Type B pancreatic cell (in vitro differentiated cells): ENCODE results near the gene SH2B2. TPM values are rescaled to one million over a fixed set of nuclear protein-coding genes. Genes with fewer than 3 reads are reported as not detected.
"Not testable (repeated sequence)": the region's sequence is repeated elsewhere in the genome, so short reads cannot be mapped to it uniquely, and the experiment has no call there.

Experiments
- DNase-seq: peaks from one replicate; pipeline ENCODE4 v3.0.0; 2021; ENCODE audit warnings: mixed read lengths; ENCODE audit not compliant: unreplicated experiment; ENCODE audit errors: extremely low spot score
- H3K27ac Mint-ChIP-seq: 2 replicates; pipeline ENCODE4 v1.8.0; 2021; ENCODE audit warnings: mild to moderate bottlenecking, mixed read lengths
- H3K27me3 Mint-ChIP-seq: 2 replicates; pipeline ENCODE4 v1.8.0; 2021; ENCODE audit warnings: mixed read lengths
- H3K36me3 Mint-ChIP-seq: 2 replicates; pipeline ENCODE4 v1.8.0; 2021; ENCODE audit warnings: mixed read lengths
- H3K4me1 Mint-ChIP-seq: one replicate; pipeline ENCODE4 v1.8.0; 2021; ENCODE audit warnings: mixed read lengths; ENCODE audit not compliant: unreplicated experiment
- H3K4me3 Mint-ChIP-seq: 2 replicates; pipeline ENCODE4 v1.8.0; 2021; ENCODE audit warnings: mild to moderate bottlenecking, mixed read lengths
- H3K9me3 Mint-ChIP-seq: 2 replicates; pipeline ENCODE4 v1.8.0; 2021; ENCODE audit warnings: mixed read lengths
- CTCF ChIP-seq: fragments of 200-600 bp; sonication (generic); conservative IDR thresholded peaks from 2 replicates; pipeline ENCODE4 v1.5.0; 2021; ENCODE audit warnings: antibody characterized with exemption, mild to moderate bottlenecking
- total RNA-seq: library from RNA; stranded (reverse); gene quantifications from 2 replicates; pipeline ENCODE4 v1.2.1, GENCODE V29; 2021; ENCODE audit warnings: low replicate concordance

SH2B2 gene
- total RNA-seq, 1 donor from 2014 or later: 9.5 TPM

DNA sequence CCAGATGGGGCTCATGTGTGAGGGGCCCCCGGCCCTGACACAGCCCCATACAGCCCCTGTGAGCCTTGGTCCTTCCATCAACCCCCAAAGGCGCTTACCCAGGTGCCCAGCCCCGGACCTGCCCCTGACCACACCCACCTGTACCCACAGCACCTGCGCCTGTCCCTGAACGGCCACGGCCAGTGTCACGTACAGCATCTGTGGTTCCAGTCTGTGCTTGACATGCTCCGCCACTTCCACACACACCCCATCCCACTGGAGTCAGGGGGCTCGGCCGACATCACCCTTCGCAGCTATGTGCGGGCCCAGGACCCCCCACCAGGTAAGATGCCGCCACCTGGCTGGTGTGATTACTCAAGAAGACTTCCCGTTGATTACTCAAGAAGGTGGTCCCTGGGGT is 33.5 kb downstream of the SH2B2 start:
- DNase-seq: no peak
- Mint-ChIP-seq H3K27ac (no peak overlapping the region), H3K4me3 (no peak overlapping the region), H3K27me3 (peaks cover 4% of the 10 kb centered on the region), H3K36me3 (no peaks in the 10 kb centered on the region), H3K9me3 (no peaks in the 10 kb centered on the region), H3K4me1 (no peaks in the 10 kb centered on the region)
- TF ChIP-seq CTCF: no peak

- no peaks in the 10 kb centered on the region for H3K36me3 Mint-ChIP-seq
- TF ChIP-seq CTCF: no peak
Measured at GRCh38 chr7:102320601-102321350, 34.1 kb downstream of the SH2B2 start.

DNA sequence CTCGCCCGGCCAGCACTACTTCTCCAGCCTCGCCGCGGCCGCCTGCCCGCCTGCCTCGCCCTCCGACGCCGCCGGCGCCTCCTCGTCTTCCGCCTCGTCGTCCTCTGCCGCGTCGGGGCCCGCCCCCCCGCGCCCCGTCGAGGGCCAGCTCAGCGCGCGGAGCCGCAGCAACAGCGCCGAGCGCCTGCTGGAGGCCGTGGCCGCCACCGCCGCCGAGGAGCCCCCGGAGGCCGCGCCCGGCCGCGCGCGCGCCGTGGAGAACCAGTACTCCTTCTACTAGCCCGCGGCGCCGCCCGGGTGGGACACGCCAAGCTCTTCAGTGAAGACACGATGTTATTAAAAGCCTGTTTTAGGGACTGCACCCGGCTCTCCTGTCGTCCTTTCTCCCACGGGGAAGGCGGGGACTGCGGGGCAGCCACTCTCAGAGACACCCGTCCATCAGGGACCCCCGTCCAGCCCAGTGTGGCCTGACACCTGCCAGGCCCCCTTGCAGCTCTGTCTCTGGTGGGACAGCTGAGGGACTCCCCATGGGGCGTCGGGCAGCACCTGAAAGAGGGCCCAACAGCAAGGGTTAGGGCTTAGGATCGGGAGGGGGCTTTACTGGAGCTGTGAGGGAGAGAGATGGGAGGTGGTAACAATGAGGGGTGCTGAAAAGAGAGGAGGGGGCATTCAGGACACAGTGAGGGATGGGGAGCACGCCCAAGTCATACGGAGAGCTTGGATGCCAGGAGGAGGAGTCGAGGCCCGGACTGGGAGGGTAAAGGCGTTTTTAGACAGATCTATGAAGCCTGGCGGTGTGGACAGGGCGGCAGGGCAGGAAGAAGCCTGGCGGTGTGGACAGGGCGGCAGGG is 34.9 kb downstream of the SH2B2 start:
- H3K9me3 Mint-ChIP-seq: no peaks in the 10 kb centered on the region
- no peak overlapping the region for H3K4me3 Mint-ChIP-seq
- no peak for TF ChIP-seq CTCF
- peaks cover 4% of the 10 kb centered on the region for H3K27me3 Mint-ChIP-seq
- H3K27ac Mint-ChIP-seq: no peak overlapping the region
- H3K36me3 Mint-ChIP-seq: no peaks in the 10 kb centered on the region
- H3K4me1 Mint-ChIP-seq: no peaks in the 10 kb centered on the region
- DNase-seq: no peak

More at GRCh38 chr7:102320601-102321350, 34.1 kb downstream of the SH2B2 start:
- no peak overlapping the region for H3K4me3 Mint-ChIP-seq
- H3K27me3 Mint-ChIP-seq: peaks cover 4% of the 10 kb centered on the region
- no peak for DNase-seq
- no peaks in the 10 kb centered on the region for H3K4me1 Mint-ChIP-seq
- no peaks in the 10 kb centered on the region for H3K9me3 Mint-ChIP-seq
- H3K27ac Mint-ChIP-seq: no peak overlapping the region

DNA sequence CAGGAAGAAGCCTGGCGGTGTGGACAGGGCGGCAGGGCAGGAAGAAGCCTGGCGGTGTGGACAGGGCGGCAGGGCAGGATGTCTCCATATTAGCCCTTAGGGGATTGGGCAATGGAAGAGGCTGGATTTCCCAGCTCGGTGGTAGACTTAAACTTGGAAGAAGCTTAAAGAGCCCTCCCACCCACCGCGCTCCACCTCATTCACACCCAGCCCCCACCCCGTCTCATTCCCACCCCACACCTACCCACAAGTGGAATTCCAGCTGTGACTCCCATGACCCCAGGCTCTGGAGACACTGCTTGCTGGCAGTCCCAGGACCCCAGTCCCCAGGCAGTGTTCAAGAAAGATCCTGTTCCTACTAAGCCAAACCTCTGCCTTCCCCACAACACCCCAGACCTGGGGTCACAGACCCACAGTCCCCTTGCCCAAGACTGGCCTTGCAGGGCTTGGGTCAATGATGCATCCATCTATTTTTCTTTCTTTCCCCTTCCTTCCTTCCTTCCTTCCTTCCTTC is 35.6 kb downstream of the SH2B2 start:
- no peak for DNase-seq
- Mint-ChIP-seq H3K27me3 (peaks cover 4% of the 10 kb centered on the region), H3K36me3 (no peaks in the 10 kb centered on the region), H3K4me3 (no peak overlapping the region), H3K9me3 (no peaks in the 10 kb centered on the region), H3K4me1 (no peaks in the 10 kb centered on the region), H3K27ac (no peak overlapping the region)
- TF ChIP-seq CTCF: no peak

- Mint-ChIP-seq H3K27ac (no peak overlapping the region), H3K4me1 (no peaks in the 10 kb centered on the region), H3K4me3 (no peak overlapping the region), H3K9me3 (no peaks in the 10 kb centered on the region), H3K36me3 (no peaks in the 10 kb centered on the region), H3K27me3 (peaks cover 7% of the 10 kb centered on the region)
- no peak for DNase-seq
- no peak for TF ChIP-seq CTCF
Measured at GRCh38 chr7:102323914-102324195, 37.2 kb downstream of the SH2B2 start.

DNA sequence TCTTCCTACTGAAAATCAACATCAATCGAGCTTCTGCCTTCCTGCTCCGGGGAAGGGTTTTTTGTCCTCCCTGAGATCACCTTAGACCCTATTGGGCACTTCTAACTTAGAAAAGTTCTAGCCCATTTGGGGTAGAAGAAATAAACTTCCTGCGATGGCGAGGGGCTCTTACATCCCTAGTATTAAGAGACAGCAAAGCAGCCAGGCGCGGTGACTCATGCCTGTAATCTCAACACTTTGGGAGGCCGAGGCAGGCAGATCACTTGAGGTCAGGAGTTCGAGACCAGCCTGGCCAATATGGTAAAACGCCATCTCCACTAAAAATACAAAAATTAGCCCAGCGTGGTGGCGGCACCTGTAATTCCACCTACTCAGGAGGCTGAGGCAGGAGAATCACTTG is 38.4 kb downstream of the SH2B2 start:
- H3K4me1 Mint-ChIP-seq, H3K27ac Mint-ChIP-seq, H3K27me3 Mint-ChIP-seq, H3K4me3 Mint-ChIP-seq, H3K9me3 Mint-ChIP-seq, H3K36me3 Mint-ChIP-seq: not testable (repeated sequence)
- DNase-seq: peak; percentile 15
